Ishikawa (cell line): ENCODE data around the gene PEPD.

Experiments used
- CEBPB ChIP-seq: IDR thresholded peaks from 2 replicates; pipeline ENCODE4 v1.6.1; 2012
- CREB1 ChIP-seq: IDR thresholded peaks from 2 replicates; pipeline ENCODE4 v1.6.1; 2012; ENCODE audit warnings: low read depth
- EGR1 ChIP-seq: IDR thresholded peaks from 2 replicates; pipeline ENCODE4 v1.6.1; 2012
- EP300 ChIP-seq: IDR thresholded peaks from 2 replicates; pipeline ENCODE4 v1.6.1; 2012; ENCODE audit warnings: borderline replicate concordance
- FOXM1 ChIP-seq: IDR thresholded peaks from 2 replicates; pipeline ENCODE4 v1.6.1; 2012; ENCODE audit warnings: low read depth, borderline replicate concordance
- MAX ChIP-seq: IDR thresholded peaks from 2 replicates; pipeline ENCODE4 v1.6.1; 2012
- NFIC ChIP-seq: IDR thresholded peaks from 2 replicates; pipeline ENCODE4 v1.6.1; 2012
- RAD21 ChIP-seq: IDR thresholded peaks from 2 replicates; pipeline ENCODE4 v1.6.1; 2012; ENCODE audit warnings: low read depth
- REST ChIP-seq: IDR thresholded peaks from 2 replicates; pipeline ENCODE4 v1.6.1; 2012; ENCODE audit warnings: low read depth, mild to moderate bottlenecking
- TAF1 ChIP-seq: IDR thresholded peaks from 2 replicates; pipeline ENCODE4 v1.6.1; 2012; ENCODE audit warnings: low read depth, mild to moderate bottlenecking
- TCF12 ChIP-seq: IDR thresholded peaks from 2 replicates; pipeline ENCODE4 v1.6.1; 2012; ENCODE audit warnings: low read depth
- TEAD4 ChIP-seq: IDR thresholded peaks from 2 replicates; pipeline ENCODE4 v1.6.1; 2012
- USF1 ChIP-seq: IDR thresholded peaks from 2 replicates; pipeline ENCODE4 v1.6.1; 2012
- YY1 ChIP-seq: IDR thresholded peaks from 2 replicates; pipeline ENCODE4 v1.6.1; 2012; ENCODE audit warnings: low read depth
- ZBTB7A ChIP-seq: IDR thresholded peaks from 2 replicates; pipeline ENCODE4 v1.6.1; 2012; ENCODE audit warnings: low read depth

PEPD gene

DNA sequence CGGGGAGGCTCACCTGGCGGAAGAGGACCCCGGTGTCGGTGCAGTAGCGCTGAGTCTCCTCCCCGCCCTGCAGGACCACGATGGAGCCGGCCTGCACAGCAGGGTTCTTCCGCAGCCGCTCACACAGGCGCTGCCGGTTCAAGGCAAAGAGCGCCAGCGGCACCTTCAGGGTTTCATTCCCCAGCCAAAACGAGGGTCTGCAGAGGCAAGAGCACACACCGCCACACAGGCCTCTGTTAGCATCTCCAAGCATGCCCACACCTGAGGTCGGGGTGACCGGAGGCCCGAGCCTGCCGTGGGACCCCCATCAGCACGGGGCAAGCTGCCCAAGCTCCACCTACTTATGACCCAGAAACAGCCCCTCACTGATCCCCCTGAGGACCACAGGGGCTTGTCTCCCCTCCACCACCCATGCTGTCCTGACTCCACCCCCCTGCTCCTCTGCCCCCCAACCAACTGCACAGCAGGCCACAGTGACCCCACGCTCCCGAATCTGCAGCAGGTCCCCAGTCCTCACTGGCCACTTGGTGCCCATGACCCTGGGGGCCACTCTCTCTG is 8.9 kb downstream of the PEPD start:
- TF ChIP-seq REST (no peak), RAD21 (no peak), EP300 (no peak), MAX (no peak), YY1 (no peak)

DNA sequence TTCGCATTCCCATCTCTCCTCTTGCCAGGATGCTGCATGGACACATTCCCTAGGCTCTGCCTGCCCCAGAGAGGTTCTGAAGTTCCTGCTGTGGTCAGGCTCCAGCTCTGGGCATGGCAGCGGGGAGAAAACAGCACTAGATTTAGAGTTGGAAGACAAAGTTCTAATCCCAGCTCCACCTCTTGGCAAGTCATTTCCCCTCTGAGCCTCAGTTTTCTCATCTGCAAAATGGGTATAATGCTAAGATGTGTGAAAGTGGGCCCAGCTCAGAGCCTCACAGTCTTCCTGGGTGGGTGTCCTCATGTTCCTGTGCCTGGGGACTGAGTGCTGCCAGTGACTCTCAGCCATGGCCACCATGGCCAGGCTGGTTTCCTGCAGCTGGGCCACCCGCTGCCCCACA is 9.6 kb downstream of the PEPD start:
- no peak for TF ChIP-seq ZBTB7A

GRCh38 chr19:33511346-33511745 is 10.2 kb downstream of the PEPD start:
- TF ChIP-seq CEBPB (no peak), TCF12 (no peak)

- TF ChIP-seq TEAD4 (no peak), EP300 (no peak), TCF12 (no peak), TAF1 (no peak), NFIC (no peak), RAD21 (no peak)
Measured at GRCh38 chr19:33510462-33511194, 11.0 kb downstream of the PEPD start.

- TF ChIP-seq EGR1 = no peak
- TF ChIP-seq TCF12 = no peak
- no peak for TF ChIP-seq CREB1
- no peak for TF ChIP-seq RAD21
- TF ChIP-seq EP300 = no peak
- TF ChIP-seq FOXM1 = no peak
- no peak for TF ChIP-seq ZBTB7A
- TF ChIP-seq USF1 = no peak
- no peak for TF ChIP-seq TAF1
- TF ChIP-seq REST = no peak
- no peak for TF ChIP-seq CEBPB
- no peak for TF ChIP-seq TEAD4
- no peak for TF ChIP-seq YY1
- no peak for TF ChIP-seq NFIC
- TF ChIP-seq MAX = no peak
Measured at GRCh38 chr19:33509774-33510173, 11.8 kb downstream of the PEPD start.

GRCh38 chr19:33508941-33509614 is 12.5 kb downstream of the PEPD start:
- TF ChIP-seq CREB1 = no peak

DNA sequence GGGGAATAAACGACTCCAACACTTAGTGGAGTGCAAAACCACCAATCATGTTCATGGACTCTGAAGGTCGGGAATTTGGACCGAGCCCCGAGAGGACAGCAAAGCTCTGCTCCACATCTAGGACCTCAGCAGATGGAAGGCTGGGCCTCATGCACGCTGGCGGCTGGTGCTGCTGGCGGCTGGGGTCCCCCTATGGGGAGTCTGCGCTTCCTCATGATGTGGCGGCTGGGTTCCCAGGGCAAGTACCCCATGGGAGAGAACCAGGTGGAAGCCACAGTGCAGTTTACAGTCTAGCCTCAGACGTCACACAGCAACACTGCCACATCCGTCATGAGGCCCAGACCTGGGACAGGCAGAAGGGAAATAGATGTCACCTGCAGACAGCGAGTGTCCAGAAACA is 13.2 kb downstream of the PEPD start:
- no peak for TF ChIP-seq MAX
- TF ChIP-seq YY1 = no peak
- TF ChIP-seq TCF12 = no peak
